Stimulated activated CD8-positive, alpha-beta memory T cell treated with anti-CD3 and anti-CD28 coated beads, Interleukin-15, amount 100 ng/mL, for 1 hour (primary cell): ENCODE results near the gene TSPY8.
"Not testable (repeated sequence)": the region's sequence is repeated elsewhere in the genome, so short reads cannot be mapped to it uniquely, and the experiment has no call there.

Experiments
- DNase-seq: peaks from one replicate; pipeline ENCODE4 v3.0.0-alpha.2; 2020; ENCODE audit warnings: low read depth

TSPY8 gene

GRCh38 chrY:9357497-9357896, at the start of gene TSPY8:
TSS of gene TSPY8 (plus strand) at chrY:9357797. CDS start at chrY:9357843, 46 bp downstream.
- not testable (repeated sequence) for DNase-seq

GRCh38 chrY:9320996-9321395, 36.6 kb upstream of the TSPY8 start:
- no peak for DNase-seq

GRCh38 chrY:9337164-9337563, 20.4 kb upstream of the TSPY8 start, which contains the start of gene TSPY4:
TSS of gene TSPY4 (plus strand) at chrY:9337464. CDS start at chrY:9337510, 46 bp downstream.
- not testable (repeated sequence) for DNase-seq

GRCh38 chrY:9396527-9396926, 38.9 kb downstream of the TSPY8 start:
- DNase-seq: not testable (repeated sequence)

GRCh38 chrY:9398121-9398520, 40.5 kb downstream of the TSPY8 start, which contains the start of gene TSPY3:
TSS of gene TSPY3 (plus strand) at chrY:9398421. CDS start at chrY:9398467, 46 bp downstream.
- DNase-seq: not testable (repeated sequence)
